GF-D8 (cell line): ENCODE measurements around the gene DZIP3.
"Not testable (repeated sequence)": the region's sequence is repeated elsewhere in the genome, so short reads cannot be mapped to it uniquely, and the experiment has no call there.

Source experiments
- DNase-seq: peaks from one replicate; lab custom pipeline; 2025; lab: John Stamatoyannopoulos, UW

Gene DZIP3

GRCh38 chr3:108602249-108602934 is 12.9 kb downstream of the DZIP3 start:
- no peak for DNase-seq

GRCh38 chr3:108602935-108603294 is 13.4 kb downstream of the DZIP3 start:
- no peak for DNase-seq

- no peak for DNase-seq
Observed at GRCh38 chr3:108603691-108604090, 14.2 kb downstream of the DZIP3 start.

- no peak for DNase-seq
Observed at GRCh38 chr3:108605028-108605427, 15.5 kb downstream of the DZIP3 start.

DNA sequence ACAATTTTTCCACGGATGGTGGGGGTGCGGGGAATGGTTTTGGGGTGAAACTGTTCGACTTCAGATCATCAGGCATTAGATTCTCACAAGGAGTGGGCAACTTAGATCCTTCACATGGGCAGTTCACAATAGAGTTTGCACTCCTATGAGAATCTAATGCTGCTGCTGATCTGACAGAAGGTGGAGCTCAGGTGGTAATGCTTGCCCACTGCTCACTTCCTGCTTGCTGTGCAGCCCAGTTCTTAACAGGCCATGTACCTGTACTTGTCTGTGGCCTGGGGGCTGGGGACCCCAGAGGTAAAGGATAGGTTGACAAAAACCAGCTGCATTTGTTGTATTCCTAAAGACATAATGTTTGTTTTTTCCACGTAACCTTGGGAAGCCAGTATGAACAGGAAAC is 16.0 kb downstream of the DZIP3 start:
- DNase-seq = no peak

- DNase-seq = no peak
Observed at GRCh38 chr3:108608750-108609149, 19.2 kb downstream of the DZIP3 start.

DNA sequence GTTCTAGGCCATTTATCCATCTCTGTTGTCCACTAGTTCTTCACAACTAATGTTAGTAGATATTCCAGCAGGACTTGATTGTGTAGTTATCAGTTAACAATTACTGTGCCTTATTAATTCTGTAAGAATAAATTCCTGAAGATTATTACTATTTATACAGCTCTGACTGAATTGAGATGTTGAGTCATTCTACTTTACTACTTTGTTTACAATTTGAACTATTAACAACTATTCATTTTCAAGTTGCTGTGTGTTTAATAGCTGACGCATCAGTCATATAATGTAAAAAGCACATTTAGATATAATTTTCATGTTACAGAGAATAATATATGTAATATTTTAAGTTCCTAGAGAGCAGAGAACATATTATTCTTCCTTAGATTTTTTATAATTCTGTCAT is 21.1 kb downstream of the DZIP3 start:
- no peak for DNase-seq

DNA sequence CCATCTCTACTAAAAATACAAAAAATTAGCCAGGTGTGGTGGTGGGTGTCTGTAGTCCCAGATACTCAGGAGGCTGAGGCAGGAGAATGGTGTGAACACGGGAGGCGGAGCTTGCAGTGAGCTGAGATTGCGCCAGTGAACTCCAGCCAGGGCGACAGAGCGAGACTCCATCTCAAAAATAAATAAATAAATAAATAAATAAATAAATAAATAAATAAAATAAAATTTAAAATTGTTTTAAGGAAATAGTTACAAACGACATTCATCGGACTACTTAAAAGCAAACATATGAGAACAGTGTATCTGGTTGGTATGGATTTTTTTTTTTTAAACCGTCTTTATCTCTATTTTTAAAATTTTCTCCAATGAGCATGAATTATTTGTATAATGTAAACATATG is 26.6 kb downstream of the DZIP3 start:
- not testable (repeated sequence) for DNase-seq

GRCh38 chr3:108620250-108620649 is 30.7 kb downstream of the DZIP3 start:
- DNase-seq = no peak

DNA sequence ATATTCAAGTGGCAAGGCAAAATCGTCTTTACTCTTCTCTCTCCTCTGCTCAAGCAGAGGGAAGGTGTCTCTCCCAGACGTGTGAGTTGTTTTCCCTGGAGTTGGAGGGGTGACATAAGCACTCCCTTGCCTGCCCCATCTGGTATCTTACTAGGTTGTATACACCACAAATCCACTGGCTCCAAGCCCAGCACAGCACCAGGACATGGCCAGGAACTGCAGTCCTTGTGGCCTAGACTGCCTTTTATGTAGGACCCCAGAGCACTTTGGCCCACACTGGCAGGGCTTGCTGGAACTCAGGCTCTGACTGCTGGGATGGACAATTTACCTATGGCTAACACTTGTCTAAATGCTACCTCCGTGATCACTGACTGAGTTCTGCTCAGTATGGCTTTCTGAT is 34.0 kb downstream of the DZIP3 start:
- DNase-seq = no peak

DNA sequence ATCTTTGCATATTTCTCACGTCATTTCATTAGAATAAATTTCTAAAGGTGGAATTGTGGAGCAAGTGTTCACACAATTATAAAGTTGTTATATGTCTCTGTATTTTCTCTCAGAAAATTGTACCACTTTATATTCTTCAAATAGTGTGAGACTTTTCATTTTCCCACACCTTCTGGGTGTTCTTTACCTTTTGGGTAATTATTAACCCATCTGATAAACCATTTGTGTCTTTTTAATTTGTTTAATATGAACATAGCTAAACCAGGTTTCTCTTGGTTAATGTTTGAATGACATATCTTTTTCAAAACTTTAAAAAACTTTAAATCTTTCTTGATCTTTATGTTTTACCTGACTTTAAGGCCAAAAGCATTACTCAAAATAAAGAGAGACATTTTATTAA is 40.5 kb downstream of the DZIP3 start:
- no peak for DNase-seq

DNA sequence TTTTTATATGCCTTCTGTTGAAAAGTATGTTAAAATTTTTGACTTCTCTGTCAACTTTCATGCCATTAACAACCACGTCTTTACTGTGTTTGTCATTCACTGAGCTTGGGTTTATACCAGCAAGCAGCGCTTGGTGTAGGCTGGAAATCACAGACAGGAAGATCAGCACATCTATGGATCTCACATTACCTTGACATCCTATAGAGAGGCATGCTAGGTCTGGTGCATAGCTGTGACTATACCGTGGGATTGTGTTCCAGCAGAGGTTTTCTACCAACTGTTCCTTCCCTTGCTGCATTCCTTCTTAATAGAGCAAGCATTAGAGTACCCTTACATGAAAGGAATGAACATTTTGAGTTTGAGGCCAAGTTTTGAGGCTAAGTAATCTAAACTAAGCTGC is 53.0 kb downstream of the DZIP3 start:
- DNase-seq = no peak

GRCh38 chr3:108645364-108645763 is 55.8 kb downstream of the DZIP3 start:
- no peak for DNase-seq

DNA sequence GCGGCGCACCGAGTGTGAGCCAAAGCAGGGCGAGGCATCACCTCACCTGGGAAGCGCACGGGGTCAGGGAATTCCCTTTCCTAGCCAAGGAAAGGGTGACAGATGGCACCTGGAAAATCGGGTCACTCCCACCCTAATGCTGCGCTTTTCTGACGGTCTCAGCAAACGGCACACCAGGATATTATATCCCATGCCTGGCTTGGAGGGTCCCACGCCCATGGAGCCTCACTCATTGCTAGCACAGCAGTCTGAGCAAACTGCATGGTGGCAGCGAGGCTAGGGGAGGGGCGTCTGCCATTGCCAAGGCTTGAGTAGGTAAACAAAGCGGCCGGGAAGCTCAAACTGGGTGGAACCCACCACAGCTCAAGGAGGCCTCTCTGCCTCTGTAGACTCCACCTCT is 66.1 kb downstream of the DZIP3 start:
- not testable (repeated sequence) for DNase-seq

DNA sequence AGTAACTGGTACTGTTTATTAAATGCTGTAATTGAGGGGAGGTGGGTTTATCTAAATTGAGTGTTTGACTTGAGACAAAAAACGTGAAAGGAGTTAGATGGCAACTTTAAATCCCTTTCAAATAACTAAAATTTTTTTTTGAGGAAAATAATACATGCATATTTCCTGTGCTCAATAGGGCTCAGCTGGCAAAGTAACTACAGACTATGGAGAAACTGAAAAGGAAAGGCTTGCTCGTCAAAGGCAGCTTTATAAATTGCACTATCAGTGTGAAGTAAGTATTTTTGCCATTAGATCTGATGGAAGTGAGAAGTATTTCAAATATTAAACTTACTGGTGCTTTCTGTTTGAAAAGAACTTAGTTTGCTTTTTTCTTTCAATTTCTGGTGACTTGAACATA is 72.2 kb downstream of the DZIP3 start:
- no peak for DNase-seq

DNA sequence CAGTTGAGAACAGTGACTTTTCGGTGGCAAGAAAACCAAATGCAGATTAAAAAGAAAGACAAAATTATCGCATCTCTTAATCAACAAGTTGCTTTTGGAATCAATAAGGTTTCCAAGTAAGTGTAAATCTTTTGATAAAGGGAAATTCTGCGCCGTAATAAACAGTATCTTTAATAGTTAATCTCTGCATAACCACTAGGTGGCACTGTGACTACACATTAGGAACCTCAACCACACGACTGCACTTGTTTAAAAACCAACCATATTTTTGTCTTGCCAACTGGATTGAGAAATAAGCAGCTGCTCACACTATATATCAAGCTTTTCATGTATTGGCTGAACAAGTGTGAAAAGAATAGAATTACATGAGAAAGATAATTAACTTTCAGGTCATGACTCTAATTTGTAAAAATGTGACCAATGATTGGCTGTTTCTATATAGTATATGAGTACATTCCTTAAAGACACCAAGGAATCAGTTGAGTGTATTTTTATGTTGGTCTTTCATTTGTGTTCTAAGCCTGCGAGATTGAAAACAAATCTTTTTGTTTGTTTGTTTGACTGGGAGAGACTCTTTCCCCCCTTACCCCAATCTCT is 72.7 kb downstream of the DZIP3 start:
- peak; percentile 54 for DNase-seq

- no peak for DNase-seq
Observed at GRCh38 chr3:108664266-108664665, 74.7 kb downstream of the DZIP3 start.

DNA sequence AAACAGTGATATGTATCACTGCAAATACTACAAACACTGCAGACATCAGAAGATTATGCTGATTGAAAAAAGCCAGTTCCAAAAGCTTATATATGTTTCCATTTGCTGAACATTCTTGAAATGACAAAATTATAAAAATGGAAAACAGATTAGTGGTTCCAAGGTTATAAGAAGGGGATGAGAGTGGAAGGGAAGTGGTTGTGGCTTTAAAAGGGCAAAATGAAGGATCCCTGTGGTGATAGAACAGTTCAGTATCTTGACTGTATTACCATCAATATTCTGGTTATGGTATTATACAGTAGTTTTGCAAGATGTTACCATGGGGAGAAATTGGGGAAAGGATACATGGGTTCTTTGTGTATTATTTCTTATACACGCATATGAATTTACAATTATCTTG is 77.8 kb downstream of the DZIP3 start:
- DNase-seq = no peak

- peak; percentile 27 for DNase-seq
Observed at GRCh38 chr3:108669208-108669607, 79.7 kb downstream of the DZIP3 start.

DNA sequence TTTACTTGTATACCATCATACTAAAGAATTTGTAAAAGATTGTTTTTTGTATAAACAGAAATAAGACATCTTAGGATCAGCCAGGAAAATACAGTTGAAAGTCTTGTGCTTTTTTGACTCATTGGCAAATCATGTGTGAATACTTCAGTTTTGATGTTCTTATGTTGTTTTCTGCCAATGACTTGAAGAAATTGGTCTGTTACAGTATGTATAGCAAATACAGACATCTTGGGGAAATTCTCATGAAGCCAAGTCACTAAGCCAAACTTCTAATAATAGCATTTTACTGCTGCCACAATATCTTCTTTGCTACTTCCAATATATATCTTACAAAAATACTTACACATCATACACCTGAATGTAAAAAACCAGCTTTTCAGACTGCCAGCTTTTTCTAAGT is 83.2 kb downstream of the DZIP3 start:
- no peak for DNase-seq

DNA sequence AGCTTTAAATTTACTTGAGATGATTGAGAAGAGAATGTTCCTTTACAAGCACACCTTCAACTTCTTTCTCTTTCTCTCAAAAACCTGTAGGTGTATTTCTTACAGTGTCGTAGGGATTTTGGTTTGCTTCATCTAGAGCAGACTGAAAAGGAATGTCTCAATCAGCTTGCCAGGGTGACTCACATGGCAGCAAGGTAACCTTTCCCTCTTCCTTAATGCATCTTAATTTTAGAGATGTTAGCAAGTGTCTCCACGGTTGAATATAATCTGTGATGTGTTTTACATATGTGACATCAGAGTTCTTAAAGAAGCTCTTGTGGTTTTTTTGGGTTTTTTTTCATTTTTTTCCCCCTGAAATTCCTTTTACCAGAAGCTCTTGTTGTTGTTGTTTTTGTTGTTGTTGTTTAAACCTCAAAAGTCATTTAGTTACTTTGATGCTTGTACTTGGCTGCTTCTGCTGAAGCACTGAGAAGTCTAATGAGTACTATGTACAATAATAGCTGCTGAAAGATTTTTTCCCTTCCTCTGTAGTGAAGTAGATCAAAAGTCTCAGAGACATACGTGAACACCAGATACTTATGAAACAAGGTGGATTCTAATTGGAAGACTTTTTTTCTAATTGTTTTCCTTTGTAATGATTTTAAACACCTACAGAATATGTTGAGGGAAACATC is 84.6 kb downstream of the DZIP3 start:
- DNase-seq = no peak

DNA sequence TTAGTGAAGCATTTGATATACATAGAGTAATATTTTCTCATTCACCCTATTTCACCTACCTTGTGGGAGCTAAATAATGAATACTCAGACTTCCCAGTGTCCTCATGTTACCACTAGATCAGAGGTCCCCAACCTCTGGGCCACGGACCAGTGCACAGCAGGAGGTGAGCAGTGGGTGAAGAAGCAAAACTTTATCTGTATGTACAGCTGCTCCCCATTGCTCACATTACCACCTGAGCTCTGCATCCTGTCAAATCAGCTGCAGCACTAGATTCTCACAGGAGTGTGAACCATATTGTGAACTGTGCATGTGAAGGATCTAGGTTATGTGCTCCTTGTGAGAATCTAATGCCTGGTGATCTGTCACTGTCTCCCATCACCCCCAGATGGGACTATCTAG is 88.3 kb downstream of the DZIP3 start:
- no peak for DNase-seq

DNA sequence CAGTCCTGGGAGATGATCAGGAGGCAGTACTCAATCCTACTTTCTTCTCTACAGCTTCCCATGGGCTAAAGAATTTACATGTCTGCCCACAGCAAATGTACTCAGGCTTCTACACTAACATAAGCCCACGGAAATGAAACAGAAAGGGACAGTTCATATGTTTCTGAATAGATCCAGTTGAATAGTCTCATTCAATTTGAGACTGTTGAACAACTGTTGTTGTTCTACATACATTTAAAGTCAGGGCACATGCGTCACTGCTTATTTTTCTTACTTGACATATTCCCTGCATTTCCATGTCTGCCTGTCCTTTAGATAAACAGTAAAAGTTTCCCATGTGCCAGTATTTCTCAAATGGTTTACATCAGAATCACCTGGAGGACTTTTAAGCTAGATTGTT is 102.8 kb downstream of the DZIP3 start:
- not testable (repeated sequence) for DNase-seq

GRCh38 chr3:108698461-108698860 is 108.9 kb downstream of the DZIP3 start:
- DNase-seq = no peak
